NCI-H2227 (cell line): ENCODE measurements around the gene SMIM15.
A peak's percentile ranks its signal among the peaks of the same experiment; 100 is the strongest.
"Not testable (repeated sequence)": the region's sequence is repeated elsewhere in the genome, so short reads cannot be mapped to it uniquely, and the experiment has no call there.

ENCODE experiments used
- DNase-seq: peaks from one replicate; lab custom pipeline; 2025; ENCODE audit not compliant: unreplicated experiment; lab: John Stamatoyannopoulos, UW

Gene SMIM15, protein sequence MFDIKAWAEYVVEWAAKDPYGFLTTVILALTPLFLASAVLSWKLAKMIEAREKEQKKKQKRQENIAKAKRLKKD

DNA sequence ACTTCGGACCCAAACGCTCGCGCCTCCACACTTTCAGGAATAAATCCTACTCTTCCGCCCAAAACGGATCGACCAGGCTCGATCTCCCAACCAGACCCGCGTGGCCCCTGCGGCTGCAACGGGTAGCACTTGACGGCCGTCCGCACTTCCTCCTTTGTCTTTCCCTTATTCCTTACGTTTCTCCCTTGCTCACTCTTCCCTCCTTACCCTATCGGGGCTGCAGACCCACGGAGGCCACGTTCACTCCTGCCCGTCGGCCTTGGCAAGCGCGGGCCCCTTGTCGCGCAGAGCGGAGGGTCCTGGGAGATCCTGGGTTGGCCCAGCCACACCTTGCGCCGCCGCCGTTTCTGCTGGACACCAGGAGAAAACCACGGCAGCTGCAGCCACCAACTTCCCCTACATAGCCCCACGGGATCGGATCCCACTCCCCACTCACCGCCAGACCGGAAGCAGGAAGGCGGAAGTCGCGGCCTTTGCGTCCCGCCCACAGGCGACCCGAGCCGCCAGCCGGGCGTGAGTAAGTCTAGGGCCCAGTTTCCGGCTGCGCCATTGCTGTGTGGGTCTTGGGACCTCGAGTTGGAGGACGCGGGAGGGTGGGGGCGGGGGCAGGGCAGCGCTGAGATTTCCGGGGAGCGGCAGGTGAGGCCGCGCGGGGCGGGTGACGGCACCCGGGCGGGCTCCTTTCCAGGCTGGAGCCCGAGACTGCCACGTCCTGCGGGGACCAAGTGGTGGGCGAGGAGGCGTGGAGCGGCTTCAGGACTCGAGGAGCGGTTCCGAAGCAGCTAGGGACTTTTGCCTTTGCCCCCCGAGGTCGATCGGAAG is at the start of gene SMIM15:
Gene SMIM15, minus strand, starts transcription at position 459 of the 822 bp plus-strand sequence. CDS start 2,297 bp downstream, outside the sequence.
- peak; percentile 91 for DNase-seq

DNA sequence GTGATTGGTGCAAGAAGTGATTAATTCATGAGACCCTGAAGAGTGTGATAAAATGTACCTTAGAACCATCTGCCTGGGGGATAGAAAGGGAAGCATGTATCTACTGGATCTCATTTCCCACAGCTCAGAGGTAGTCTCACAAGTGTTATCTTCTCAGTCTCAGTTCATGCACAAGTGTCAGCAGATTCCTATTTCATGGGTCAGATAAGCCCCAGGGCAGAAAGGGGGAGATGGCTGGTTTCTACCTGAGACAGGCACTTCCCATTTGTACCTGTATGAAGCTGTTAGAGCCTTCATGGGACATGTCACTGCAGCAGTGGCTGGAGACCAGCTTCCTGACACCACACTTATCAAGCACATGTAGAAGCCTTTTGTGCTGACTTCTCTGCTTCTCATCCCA is 45.6 kb upstream of the SMIM15 start:
- DNase-seq, result no peak

DNA sequence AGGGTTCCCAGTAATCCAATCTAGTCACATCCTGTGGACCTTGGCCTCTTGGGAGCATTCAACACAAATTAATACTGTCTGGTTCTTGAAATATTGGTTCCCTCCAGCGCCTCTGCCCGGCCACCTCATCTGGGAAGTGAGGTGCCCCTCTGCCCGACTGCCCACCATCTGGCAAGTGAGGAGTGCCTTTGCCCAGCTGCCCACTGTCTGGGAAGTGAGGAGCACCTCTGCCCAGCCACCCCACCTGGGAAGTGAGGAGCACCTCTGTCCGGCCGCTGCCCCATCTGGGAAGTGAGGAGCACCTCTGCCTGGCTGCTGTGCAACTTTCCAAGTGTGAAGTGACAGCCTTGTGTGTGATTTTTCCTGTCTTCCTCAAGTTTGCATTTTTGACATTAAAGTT is 42.7 kb upstream of the SMIM15 start:
- no peak for DNase-seq

DNA sequence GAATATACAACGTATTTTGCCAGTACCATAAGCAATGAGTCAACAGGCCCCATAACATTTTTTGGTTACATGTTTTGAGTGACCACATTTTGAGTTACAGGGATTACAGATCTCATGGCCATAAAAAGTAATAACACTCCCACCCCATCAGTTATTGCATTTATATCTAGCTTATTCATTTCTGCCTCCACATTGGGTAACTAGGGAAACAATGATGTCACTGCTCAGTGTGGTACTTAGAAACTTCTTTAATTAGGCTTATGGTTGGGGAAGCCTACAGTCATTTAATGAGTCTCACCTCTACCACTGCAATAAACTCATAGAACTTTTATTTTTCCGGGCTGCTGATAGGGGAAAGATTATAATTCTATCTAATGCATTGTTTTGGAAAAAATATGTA is 39.9 kb upstream of the SMIM15 start:
- no peak for DNase-seq

DNA sequence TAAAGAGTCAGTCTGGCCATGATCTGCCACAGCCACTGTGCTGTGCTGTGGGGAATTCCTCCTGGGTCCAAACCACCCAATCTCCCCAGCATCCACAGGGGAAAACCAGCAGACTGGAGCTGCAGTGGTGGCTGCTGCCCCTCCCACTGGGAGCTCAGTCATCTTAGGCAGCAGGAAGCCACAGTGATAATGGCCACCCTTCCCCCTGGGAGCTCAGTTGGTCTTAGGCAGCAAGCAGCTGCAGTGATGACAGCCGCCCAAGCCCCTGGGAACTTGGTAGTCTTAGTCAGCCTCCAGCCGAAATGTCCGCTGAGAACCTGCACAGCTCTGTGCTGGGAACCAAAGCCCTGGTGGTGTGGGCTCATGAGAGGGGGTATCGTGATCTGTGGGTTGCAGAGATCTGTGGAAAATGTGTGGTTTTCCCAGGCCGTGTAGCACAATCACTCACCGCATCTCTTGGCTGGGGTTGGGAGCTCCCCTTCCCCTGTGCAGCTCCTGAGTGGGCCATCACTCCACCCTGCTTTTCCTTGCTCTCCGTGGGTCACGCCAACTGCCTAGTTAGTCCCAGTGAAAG is 38.4 kb upstream of the SMIM15 start:
- DNase-seq, result no peak

DNA sequence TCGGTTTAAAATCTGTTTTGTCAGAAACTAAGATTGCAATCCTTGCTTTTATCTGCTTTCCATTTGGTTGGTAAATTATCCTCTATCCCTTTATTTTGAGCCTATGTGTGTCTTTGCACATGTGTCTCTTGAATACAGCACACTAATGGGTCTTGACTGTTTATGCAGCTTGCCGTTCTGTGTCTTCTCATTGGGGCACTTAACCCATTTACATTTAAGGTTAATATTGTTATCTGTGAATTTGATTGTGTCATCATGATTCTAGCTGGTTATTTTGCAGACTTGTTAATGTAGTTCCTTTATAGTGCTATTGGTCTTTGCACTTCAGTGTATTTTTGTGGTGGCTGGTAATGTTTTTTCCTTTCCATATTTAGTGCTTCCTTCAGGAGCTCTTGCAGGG is 36.3 kb upstream of the SMIM15 start:
- DNase-seq, result no peak

DNA sequence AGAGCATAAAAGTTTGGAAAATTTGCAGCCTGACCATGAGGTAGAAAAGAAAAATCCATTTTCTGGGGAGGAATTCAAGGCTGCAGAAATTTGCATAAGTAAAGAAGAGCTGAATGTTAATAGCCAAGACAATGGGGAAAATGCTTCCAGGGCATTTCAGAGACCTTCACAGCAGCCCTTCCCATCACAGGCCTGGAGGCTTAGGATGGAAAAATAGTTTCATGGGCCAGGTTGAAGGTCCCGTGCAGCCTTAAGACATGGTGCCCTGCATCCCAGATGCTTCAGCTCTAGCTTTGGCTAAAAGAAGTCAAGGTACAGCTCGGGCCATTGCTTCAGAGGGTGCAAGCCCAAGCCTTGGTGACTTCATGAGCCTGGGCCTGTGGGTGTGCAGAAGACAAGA is 25.6 kb upstream of the SMIM15 start:
- DNase-seq, result not testable (repeated sequence)

DNA sequence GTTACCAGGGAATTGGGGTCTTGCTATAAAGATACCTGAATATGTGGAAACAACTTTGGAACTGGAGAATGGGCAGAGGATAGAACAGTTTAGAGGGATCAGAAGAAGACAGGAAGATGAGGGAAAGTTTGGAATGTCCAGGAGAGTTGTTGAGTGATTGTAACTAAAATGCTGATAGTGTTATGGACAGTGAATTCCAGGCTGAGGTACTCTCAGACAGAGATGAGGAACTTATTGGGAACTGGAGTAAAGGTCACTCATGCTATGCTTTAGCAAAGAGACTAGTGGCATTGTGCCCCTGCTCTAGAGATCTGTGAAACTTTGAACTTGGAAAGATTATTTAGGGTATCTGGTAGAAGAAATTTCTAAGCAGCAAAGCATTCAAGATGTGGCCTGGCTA is 25.1 kb upstream of the SMIM15 start:
- not testable (repeated sequence) for DNase-seq

DNA sequence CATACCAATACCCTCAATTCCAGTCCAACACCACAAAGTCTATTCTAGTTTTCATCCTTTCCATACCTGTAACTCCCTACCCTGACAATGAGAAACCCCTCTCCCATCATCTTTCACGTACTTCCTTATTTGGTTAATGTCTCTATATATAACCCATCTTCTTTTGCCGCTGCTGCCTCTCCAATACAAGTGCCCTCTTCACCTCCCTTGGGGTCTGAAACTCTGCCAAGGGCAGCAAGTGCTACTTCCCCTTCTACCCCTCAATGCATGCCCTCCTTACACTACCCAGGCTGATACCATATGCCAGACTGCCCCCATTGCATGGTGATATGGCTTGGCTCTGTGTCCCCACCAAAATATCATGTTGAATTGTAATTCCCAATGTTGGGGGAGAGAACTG is 24.4 kb upstream of the SMIM15 start:
- DNase-seq, result no peak

DNA sequence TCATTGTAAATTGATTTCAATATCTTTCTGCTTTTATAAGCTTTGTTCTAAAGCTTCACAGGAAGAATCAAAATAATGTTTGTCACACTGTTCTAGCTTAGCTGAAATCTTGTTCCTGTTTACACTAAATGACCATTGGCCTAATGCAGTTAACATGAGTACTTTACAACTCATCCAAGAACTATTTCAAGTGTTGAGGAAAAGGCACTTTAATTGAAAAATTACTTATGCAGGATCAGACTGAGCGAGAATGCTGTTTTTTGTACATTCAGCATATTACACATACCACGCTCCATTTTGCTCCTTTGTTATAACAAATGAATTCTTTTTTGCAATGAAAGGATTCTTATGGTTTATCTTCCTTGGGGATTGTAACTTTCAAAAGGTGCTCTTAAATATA is 22.4 kb upstream of the SMIM15 start:
- no peak for DNase-seq

DNA sequence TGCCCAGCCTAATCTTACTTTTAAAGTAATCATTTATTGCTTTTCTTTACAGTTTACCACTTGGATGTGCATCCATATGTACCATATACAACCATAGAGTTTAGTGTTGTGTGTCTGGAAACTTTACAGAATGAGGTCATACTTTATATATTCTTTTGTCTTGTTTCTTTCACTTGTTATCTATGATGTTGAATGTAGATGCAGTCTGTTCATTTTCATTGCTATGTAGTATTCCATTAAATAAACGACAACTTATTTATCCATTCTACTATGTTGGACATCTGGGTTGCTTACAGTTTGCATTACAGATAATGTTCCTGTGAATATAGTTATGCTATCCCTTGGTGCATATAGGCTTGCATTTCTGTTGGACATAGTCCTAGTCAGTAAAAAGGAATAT is 21.3 kb upstream of the SMIM15 start:
- no peak for DNase-seq

DNA sequence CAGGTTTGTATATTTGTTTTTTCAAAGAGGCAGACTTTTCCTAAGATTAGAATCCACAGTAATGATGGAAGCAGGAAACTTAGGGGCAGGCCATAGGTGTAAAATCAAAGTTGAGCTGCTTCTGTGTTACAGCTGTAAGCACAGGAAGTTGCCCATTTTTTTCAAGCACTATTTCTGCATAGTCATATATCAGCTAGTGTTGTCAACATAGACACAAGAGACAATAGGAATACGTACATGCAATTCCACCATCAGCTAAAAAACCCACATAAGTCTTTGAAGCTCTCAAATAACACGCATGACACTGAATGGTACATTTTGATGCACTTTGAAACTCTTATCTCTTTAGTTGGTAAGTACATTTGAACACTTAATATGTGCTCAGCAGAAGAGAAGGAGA is 20.2 kb upstream of the SMIM15 start:
- DNase-seq, result no peak

DNA sequence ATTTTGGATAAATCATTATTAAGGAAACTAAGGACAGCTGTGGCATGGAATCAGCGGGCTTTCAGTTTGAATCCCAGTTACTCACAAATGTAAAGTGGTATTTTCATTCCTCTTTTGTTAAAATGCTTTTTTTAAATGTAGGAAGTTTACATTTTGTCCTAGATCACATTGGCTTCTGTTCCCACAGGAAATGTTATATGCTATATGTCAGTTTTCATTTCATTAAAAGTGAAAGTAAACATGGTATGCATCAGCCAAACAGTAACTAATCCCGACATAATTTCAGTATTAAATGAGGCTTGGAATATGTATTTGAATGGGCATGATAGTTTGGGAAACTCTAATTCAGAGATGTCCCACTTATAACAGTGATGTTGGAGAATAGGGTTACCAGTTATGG is 18.6 kb upstream of the SMIM15 start:
- no peak for DNase-seq

DNA sequence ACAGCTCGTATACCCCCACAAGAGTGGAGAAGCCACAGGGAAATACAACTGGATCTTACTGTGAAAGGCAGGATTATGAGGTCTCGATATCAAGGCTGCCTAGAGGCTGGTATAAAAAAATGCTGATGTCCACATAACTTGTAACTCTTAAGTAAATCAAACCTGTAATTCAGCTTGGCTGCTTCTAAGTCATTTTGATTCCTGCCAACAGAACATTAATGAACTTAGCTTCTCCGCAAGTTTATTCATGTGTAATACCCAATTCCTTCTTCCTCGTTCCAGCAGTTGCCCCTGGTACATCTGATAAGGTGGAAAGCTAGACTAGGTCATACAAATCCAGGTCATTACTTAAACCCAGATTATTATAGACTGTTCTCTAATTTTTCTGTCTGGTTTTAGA is 16.4 kb upstream of the SMIM15 start:
- no peak for DNase-seq

DNA sequence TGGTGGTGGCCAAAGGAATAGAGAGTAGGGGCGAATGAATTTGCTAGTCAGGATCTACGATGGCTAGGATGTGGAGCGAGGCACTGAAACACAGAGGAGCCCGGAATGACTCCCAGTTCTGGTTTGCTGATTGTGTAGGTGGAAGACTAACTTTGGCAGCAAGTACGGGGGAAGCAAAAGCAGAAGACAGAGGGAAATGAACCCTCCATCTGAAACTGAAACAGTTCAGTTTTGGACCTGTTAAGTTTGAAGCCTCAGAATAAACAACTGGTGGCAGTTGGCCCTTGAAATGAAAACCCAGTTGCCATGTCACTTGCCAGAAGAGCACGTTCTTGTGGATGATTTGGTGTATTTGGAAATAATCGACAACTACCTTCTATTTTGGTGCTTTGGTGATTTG is 15.4 kb upstream of the SMIM15 start:
- no peak for DNase-seq

DNA sequence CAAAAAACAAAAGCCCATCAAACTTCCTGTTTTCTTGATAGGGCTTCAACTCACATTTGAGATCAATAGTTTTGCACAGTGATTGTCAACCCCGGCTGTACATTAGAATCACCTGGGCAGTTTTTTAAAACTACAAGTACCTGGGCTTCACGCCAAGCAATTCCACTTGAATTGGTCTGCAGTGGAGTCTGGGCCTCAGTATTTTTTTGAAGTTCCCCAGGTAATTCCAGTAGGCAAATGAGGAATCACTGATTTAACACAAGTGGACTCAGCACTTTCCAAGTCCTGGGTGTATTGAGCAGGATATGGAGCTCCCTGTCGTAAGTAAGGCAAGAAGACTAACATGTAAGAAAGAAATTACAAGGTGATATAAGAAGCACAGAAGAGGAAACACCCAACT is 14.8 kb upstream of the SMIM15 start:
- DNase-seq, result no peak

DNA sequence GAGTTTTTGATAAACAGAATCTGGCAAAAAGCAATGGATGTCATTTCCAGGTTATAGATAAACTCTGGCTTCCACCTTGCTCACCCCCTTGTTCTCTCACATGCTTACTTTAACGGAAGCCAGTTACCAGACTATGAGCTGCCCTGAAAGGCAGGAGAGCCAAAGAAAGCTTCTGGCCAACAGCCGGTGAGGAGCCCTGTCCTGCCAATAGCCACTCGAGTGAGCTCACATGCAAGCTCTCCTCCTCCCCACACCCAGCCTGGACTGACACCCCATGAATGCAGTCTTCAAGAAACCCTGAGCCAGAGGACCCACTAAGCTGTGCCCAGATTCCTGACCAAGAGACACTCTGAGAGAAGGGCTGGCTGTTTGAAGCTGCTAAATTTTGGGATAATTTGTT is 14.4 kb upstream of the SMIM15 start:
- DNase-seq, result no peak

DNA sequence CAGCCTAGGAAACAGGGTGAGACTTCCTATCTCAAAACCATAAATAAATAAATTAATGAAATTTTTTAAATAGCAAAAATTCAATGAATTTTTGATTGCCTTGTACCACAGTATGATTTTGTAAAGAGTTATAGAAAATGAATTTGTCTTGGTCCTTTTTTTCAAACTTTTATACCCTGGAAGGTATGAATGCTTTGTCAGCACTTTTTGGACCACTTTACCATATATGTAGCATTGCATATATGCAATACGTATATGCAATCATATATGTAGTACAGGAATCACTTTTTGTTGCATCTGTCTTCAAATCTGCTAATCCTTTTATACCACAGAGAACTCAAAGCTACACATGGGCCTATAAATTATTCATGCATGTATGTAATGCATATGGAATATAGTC is 9.2 kb upstream of the SMIM15 start:
- DNase-seq, result no peak

DNA sequence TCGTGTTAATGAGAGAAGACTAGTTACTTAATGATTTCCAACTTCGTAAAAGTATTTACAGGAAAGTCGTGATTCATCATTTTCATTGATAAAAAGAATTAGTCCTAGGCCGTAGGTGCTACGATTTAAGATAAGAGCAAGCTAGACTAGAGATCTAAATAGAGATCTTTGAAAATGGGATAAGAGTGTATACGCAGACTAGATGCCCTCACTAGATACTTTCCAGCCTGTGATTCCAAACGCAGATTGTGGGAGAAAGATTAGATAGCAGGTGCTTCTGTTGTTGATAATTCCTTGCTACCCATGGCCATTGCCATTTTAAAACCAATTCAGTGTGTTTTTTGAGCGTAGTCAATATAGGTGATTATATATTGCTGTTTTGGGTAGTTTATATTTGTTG is 6.7 kb upstream of the SMIM15 start:
- DNase-seq, result no peak

DNA sequence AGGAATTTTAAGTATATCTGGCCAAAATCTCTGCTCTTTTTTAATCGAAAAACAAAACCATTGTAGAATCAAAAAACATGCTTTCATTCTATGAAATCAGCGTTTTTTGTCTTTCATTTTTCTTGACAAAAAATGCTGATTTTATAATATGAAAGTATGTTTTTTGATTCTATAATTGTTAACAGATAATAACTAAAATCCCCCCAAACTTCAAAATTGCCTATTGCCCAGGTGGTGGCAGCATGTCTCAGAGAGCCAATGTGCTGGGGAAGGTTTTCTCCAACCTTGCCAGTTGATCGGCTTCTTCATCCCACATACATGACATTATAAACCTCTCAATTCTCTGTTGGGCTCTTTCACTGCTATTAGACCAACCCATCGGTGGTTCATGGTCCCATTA is 5.1 kb upstream of the SMIM15 start:
- peak; percentile 2 for DNase-seq

DNA sequence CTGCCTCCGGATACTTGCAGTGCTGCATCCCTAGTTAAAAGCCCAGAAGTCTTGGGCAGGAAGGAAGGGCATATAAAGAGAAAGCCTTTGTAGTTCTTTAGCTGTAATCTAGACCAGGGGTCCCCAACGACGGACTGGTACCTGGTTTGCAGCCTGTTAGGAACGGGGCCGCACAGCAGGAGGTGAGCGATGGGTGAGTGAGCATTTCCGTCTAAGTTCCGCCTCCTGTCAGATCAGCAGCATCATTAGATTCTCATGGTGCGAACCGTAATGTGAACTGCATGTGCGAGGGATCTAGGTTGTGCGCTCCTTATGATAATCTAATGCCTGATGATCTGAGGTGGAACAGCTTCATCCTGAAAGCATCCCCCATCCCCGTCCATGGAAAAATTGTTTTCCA is 1.6 kb upstream of the SMIM15 start:
- DNase-seq, result no peak

DNA sequence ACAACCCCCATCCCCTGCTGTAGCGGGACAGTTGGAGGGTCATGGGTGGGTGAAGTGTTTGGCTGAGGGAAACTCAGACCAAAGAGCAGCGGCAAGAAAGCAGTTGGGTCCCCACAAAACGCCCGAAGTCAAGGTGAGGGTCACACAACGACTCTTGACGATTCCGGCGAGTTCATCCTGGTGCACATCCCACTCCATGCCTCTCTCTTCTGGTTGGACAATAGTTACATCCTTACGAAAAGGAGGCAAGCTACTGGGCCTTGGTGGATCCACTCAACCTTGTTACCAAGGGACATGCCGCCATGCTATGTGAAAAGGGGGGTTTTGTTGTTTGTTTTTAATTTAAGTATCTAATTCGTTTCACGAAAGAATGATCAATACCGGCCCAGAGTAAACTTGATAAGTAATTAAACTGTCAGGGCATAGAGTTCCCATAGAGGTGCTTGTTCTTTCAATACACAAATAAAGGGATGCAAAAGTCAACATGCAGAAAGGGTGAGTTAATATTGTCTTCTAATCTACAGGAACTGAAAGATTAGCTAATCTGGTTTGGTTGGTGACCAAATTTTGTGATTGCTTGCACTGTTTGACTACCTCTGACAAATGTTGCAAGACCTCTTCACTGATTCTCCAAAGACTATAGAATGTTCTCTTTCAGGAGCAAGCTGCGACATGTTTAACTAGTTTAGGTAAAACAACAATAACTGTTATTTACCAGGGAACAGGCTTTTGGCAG is 732 bp upstream of the SMIM15 start:
- DNase-seq, result peak; percentile 26
